Fibroblast of lung (primary cell): ENCODE results near the gene ZNF43. TPM values are rescaled to one million over a fixed set of nuclear protein-coding genes. Genes with fewer than 3 reads are reported as not detected.
A peak's percentile ranks its signal among the peaks of the same experiment; 100 is the strongest.

Experiments used
- DNase-seq, 2 donors: peaks; one replicate each; pipeline versions ENCODE4 v3.0.0 to v3.0.0-alpha.2; 2010; ENCODE audit warnings: low read depth in 2 of 2
- H2AFZ ChIP-seq: 2 replicates; pipeline ENCODE4 v1.5.1; 2012; ENCODE audit warnings: low read length, control low read depth, inconsistent platforms
- H3K27ac ChIP-seq: 2 replicates; pipeline ENCODE4 v1.5.1; 2011; ENCODE audit warnings: low read length, control low read depth; ENCODE audit not compliant: insufficient read depth
- H3K27me3 ChIP-seq: 2 replicates; pipeline ENCODE4 v1.5.1; 2011; ENCODE audit warnings: mild to moderate bottlenecking, low read length; ENCODE audit not compliant: control insufficient read depth, insufficient read depth
- H3K36me3 ChIP-seq: 2 replicates; pipeline ENCODE4 v1.5.1; 2011; ENCODE audit warnings: low read length; ENCODE audit not compliant: control insufficient read depth, insufficient read depth
- H3K4me1 ChIP-seq: 2 replicates; pipeline ENCODE4 v1.5.1; 2011; ENCODE audit warnings: low read length; ENCODE audit not compliant: control insufficient read depth, insufficient read depth; ENCODE audit errors: extremely low read depth
- H3K4me2 ChIP-seq: 2 replicates; pipeline ENCODE4 v1.5.1; 2011; ENCODE audit warnings: low read length, control low read depth; ENCODE audit not compliant: insufficient read depth; ENCODE audit errors: extremely low read depth
- H3K4me3 ChIP-seq, 4 experiments: fragments of 200-600 bp in 1 of 4; sonication (generic) in 1 of 4; replicated peaks in 1 of 4; 2 replicates each; pipeline ENCODE4 v1.5.1; 2011 to 2016; ENCODE audit warnings: low read length in 4 of 4, low read depth in 3 of 4, mild to moderate bottlenecking in 3 of 4, control low read depth in 2 of 4, inconsistent platforms in 1 of 4, mixed read lengths in 1 of 4; ENCODE audit not compliant: insufficient read depth in 1 of 4; ENCODE audit errors: control extremely low read depth in 1 of 4
- H3K79me2 ChIP-seq: 2 replicates; pipeline ENCODE4 v1.5.1; 2012; ENCODE audit warnings: mild to moderate bottlenecking, low read length, inconsistent platforms; ENCODE audit not compliant: control insufficient read depth, insufficient read depth
- H3K9ac ChIP-seq: 2 replicates; pipeline ENCODE4 v1.5.1; 2011; ENCODE audit warnings: mild to moderate bottlenecking, low read length, control low read depth; ENCODE audit not compliant: insufficient read depth
- H3K9me3 ChIP-seq: 2 replicates; pipeline ENCODE4 v1.5.1; 2012; ENCODE audit warnings: low read depth, low read length; ENCODE audit not compliant: control insufficient read depth, insufficient read depth
- H4K20me1 ChIP-seq: 2 replicates; pipeline ENCODE4 v1.5.1; 2011; ENCODE audit warnings: low read length; ENCODE audit not compliant: control insufficient read depth, insufficient read depth; ENCODE audit errors: extremely low read depth
- EZH2 ChIP-seq: IDR thresholded peaks from 2 replicates; pipeline ENCODE4 v1.5.1; 2012; ENCODE audit warnings: low read length, control low read depth, mild to moderate bottlenecking; ENCODE audit errors: missing control alignments
- polyA plus RNA-seq, 2 donors: library from polyadenylated mRNA; depleted of rRNA in 1 of 2; stranded (reverse) in 1 of 2; unstranded in 1 of 2; fragments of >200 nt; gene quantifications; 2 replicates each; pipeline ENCODE4 v1.2.1, GENCODE V29; 2011 to 2012; ENCODE audit warnings: missing spikeins in 1 of 2
- total RNA-seq: library from RNA; depleted of rRNA; stranded (reverse); fragments of >200 nt; gene quantifications from 2 replicates; pipeline ENCODE4 v1.2.1, GENCODE V29; 2014
- TF ChIP-seq, protein P1 (sequence below), 2 donors: IDR thresholded peaks in 1 of 2; conservative IDR thresholded peaks in 1 of 2; 1 replicate in 1 of 2; 2 replicates in 1 of 2; pipeline ENCODE4 v1.5.1; 2011 to 2012; ENCODE audit warnings: low read length in 2 of 2, control low read depth in 1 of 2, inconsistent platforms in 1 of 2, low read depth in 1 of 2, mild to moderate bottlenecking in 1 of 2

The ZNF43 gene
- total and polyA plus RNA-seq, 2 donors (not counting 1 experiment from before 2014, with no cell fraction given), result 4.3 to 4.7 TPM

DNA sequence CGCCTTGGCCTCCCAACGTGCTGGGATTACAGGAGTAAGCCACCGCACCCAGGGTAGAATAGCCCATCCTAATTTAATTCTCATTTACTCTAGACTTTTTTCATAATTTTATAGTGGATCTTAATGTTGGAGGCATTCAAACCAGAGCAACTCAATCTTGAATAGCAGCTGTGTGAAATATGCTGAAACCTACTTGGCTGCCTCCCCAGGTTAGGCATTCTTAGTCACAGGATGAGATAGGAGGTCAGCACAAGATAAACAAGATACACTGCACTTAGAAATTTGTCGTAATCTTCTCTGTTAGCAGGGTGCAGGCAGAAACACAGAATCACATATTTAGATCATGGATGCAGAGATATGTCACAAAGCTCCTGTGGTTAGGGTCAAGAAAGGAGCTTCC, 2.7 kb upstream of the ZNF43 start:
- no peak overlapping the region for H3K4me2 ChIP-seq
- no peaks in the 10 kb centered on the region for H3K9me3 ChIP-seq
- TF ChIP-seq, protein P1, sequence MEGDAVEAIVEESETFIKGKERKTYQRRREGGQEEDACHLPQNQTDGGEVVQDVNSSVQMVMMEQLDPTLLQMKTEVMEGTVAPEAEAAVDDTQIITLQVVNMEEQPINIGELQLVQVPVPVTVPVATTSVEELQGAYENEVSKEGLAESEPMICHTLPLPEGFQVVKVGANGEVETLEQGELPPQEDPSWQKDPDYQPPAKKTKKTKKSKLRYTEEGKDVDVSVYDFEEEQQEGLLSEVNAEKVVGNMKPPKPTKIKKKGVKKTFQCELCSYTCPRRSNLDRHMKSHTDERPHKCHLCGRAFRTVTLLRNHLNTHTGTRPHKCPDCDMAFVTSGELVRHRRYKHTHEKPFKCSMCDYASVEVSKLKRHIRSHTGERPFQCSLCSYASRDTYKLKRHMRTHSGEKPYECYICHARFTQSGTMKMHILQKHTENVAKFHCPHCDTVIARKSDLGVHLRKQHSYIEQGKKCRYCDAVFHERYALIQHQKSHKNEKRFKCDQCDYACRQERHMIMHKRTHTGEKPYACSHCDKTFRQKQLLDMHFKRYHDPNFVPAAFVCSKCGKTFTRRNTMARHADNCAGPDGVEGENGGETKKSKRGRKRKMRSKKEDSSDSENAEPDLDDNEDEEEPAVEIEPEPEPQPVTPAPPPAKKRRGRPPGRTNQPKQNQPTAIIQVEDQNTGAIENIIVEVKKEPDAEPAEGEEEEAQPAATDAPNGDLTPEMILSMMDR (conservative IDR thresholded peaks at IDR 0.05 in 1 of 2, IDR thresholded peaks at IDR 0.05 in 1 of 2; ENCODE audit: low read depth in 1 of 2, low read length in 2 of 2), result no peak
- no peak for TF ChIP-seq EZH2
- H3K4me3 ChIP-seq, result no peak overlapping the region
- no peaks in the 10 kb centered on the region for H4K20me1 ChIP-seq
- H3K27me3 ChIP-seq, result no peaks in the 10 kb centered on the region
- H3K4me1 ChIP-seq, result peaks cover 2% of the 10 kb centered on the region
- no peak overlapping the region for H3K9ac ChIP-seq
- H3K27ac ChIP-seq, result no peak overlapping the region
- peaks cover 9% of the 10 kb centered on the region for H3K36me3 ChIP-seq
- peaks cover 3% of the 10 kb centered on the region for H3K79me2 ChIP-seq
- DNase-seq, result peak in 1 of 2 donors; percentile 13
- no peak overlapping the region for H2AFZ ChIP-seq

DNA sequence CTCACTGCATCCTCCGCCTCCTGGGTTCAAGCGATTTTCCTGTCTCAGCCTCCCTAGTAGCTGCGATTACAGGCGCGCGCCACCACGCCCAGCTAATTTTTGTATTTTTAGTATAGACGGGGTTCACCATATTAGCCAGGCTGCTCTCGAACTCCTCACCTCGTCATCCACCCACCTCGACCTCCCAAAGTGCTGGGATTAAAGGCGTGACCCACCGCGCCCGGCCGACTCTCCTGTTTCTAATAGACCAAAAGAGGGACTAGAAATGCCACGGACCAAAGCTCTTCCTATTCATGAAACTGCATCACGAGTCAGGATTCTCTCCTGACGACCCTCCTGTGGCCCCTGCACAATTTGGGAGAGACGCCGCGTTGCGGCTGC, 563 bp downstream of the ZNF43 start:
- Histone ChIP-seq H3K4me3 (peak overlapping the region; percentile 74 to 87 (median 82)), H3K27ac (peak overlapping the region; percentile 87), H2AFZ (peak overlapping the region; percentile 56), H3K27me3 (no peaks in the 10 kb centered on the region), H4K20me1 (no peaks in the 10 kb centered on the region), H3K9me3 (no peaks in the 10 kb centered on the region), H3K9ac (peak overlapping the region; percentile 68), H3K4me1 (peaks cover 2% of the 10 kb centered on the region), H3K4me2 (peak overlapping the region; percentile 65), H3K79me2 (peaks cover 3% of the 10 kb centered on the region), H3K36me3 (peaks cover 5% of the 10 kb centered on the region)
- no peak for TF ChIP-seq EZH2
- TF ChIP-seq, protein P1 (conservative IDR thresholded peaks at IDR 0.05 in 1 of 2, IDR thresholded peaks at IDR 0.05 in 1 of 2; ENCODE audit: low read depth in 1 of 2, low read length in 2 of 2), result no peak
- no peak for DNase-seq

DNA sequence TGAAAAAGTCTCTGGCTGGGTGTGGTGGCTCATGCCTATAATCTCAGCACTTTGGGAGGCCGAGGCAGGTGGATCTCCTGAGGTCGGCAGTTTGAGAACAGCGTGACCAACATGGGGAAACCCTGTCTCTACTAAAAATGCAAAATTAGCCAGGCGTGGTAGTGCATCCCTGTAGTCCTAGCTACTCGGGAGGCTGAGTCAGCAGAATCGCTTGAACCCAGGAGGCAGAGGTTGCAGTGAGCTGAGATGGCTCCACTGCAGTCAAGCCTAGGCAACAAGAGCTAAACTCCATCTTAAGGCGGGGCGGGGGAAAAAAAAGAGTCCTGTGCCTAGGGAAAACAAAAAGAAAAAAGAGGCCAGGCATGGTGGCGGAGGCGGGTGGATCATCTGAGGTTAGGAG, 2.2 kb downstream of the ZNF43 start:
- H3K4me3 ChIP-seq, result no peak overlapping the region
- H3K4me2 ChIP-seq, result no peak overlapping the region
- H3K9me3 ChIP-seq, result no peaks in the 10 kb centered on the region
- H3K36me3 ChIP-seq, result no peaks in the 10 kb centered on the region
- no peak for DNase-seq
- TF ChIP-seq, protein P1 (conservative IDR thresholded peaks at IDR 0.05 in 1 of 2, IDR thresholded peaks at IDR 0.05 in 1 of 2; ENCODE audit: low read depth in 1 of 2, low read length in 2 of 2), result no peak
- peaks cover 9% of the 10 kb centered on the region for H3K79me2 ChIP-seq
- H4K20me1 ChIP-seq, result no peaks in the 10 kb centered on the region
- H3K27me3 ChIP-seq, result no peaks in the 10 kb centered on the region
- H3K27ac ChIP-seq, result no peak overlapping the region
- H3K4me1 ChIP-seq, result peaks cover 2% of the 10 kb centered on the region
- H3K9ac ChIP-seq, result no peak overlapping the region
- no peak overlapping the region for H2AFZ ChIP-seq
